Parathyroid adenoma (tissue), 2 donors: ENCODE results near the gene CLIC3.
A peak's percentile ranks its signal among the peaks of the same experiment; 100 is the strongest.
"Not testable (repeated sequence)": the region's sequence is repeated elsewhere in the genome, so short reads cannot be mapped to it uniquely, and the experiment has no call there.

Experiments
- H2AFZ ChIP-seq: fragments of 300-600 bp; sonication (generic); one replicate; pipeline ENCODE4 v1.7.0; 2017; ENCODE audit warnings: antibody characterized with exemption, mild to moderate bottlenecking
- H3K27ac ChIP-seq: fragments of 300-600 bp; sonication (generic); one replicate; pipeline ENCODE4 v1.7.0; 2017
- H3K27me3 ChIP-seq: fragments of 300-600 bp; sonication (generic); one replicate; pipeline ENCODE4 v1.7.0; 2017; ENCODE audit warnings: low read length; ENCODE audit not compliant: control insufficient read depth, insufficient read depth
- H3K36me3 ChIP-seq: fragments of 300-600 bp; sonication (generic); one replicate; pipeline ENCODE4 v1.7.0; 2017; ENCODE audit warnings: low read length; ENCODE audit not compliant: control insufficient read depth, insufficient read depth
- H3K4me1 ChIP-seq: fragments of 300-600 bp; sonication (generic); one replicate; pipeline ENCODE4 v1.7.0; 2017; ENCODE audit warnings: control low read depth
- H3K4me2 ChIP-seq: fragments of 300-600 bp; sonication (generic); one replicate; pipeline ENCODE4 v1.7.0; 2017; ENCODE audit warnings: low read length
- H3K4me3 ChIP-seq: fragments of 300-600 bp; sonication (generic); one replicate; pipeline ENCODE4 v1.7.0; 2017; ENCODE audit warnings: low read depth, low read length
- H3K79me2 ChIP-seq: fragments of 300-600 bp; sonication (generic); one replicate; pipeline ENCODE4 v1.7.0; 2017; ENCODE audit warnings: control low read depth
- H3K9ac ChIP-seq: fragments of 300-600 bp; sonication (generic); one replicate; pipeline ENCODE4 v1.7.0; 2017; ENCODE audit warnings: mild to moderate bottlenecking
- H3K9me3 ChIP-seq: fragments of 300-600 bp; sonication (generic); one replicate; pipeline ENCODE4 v1.7.0; 2017; ENCODE audit warnings: low read length; ENCODE audit not compliant: control insufficient read depth
- CTCF ChIP-seq: fragments of 300-600 bp; sonication (generic); IDR thresholded peaks from one replicate; pipeline ENCODE4 v1.7.0; 2017; ENCODE audit warnings: antibody characterized with exemption, mild to moderate bottlenecking
- donor health status: primary hyperparathyroidism.

Gene CLIC3

DNA sequence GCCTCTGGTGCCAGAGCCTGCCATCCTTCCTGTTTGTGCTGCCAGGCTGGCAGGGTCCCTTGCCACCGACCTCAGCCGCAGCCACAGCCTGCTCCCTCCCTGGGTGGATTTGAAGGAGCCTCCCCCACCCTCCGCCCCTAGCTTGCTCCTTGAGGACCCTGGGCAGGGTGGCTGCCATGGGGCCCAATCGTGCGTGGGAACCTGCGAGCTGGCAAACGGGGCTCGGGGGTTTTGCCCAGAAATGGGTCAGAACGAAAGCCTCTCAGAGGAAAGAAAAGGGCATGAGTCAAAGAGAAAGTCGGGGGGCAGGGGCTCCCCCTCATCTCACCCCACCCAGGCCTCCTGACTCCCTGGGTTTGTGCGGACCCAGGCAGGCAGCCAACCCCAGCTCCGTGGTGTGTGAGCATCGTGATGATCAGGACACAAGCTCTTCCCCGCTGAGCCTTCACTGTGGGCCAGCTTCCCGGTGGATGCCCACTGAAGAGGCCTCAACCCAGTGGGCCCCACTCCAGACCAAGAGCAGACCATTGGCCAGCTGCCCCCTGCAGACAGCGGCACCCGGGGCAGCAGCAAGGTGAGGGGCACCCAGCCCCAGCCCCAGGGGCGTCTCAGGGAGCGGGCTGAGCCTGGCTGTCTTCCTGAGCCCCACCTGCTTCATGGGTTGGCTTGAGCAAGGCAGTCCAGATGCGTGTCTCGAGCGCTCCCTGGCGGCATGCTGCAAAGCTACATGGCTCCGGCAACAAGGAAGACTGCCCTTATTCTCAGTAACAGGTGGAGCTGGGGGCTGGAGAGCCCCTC lies 38.5 kb upstream of the CLIC3 start:
- peak; percentile 80 for TF ChIP-seq CTCF
- no peaks in the 10 kb centered on the region for H3K27me3 ChIP-seq
- H3K9ac ChIP-seq: no peak overlapping the region
- H3K4me2 ChIP-seq: no peak overlapping the region
- H3K36me3 ChIP-seq: no peaks in the 10 kb centered on the region
- no peak overlapping the region for H3K27ac ChIP-seq
- H3K9me3 ChIP-seq: no peaks in the 10 kb centered on the region
- H3K4me1 ChIP-seq: no peaks in the 10 kb centered on the region
- H3K79me2 ChIP-seq: no peaks in the 10 kb centered on the region
- H3K4me3 ChIP-seq: no peak overlapping the region
- H2AFZ ChIP-seq: no peak overlapping the region

DNA sequence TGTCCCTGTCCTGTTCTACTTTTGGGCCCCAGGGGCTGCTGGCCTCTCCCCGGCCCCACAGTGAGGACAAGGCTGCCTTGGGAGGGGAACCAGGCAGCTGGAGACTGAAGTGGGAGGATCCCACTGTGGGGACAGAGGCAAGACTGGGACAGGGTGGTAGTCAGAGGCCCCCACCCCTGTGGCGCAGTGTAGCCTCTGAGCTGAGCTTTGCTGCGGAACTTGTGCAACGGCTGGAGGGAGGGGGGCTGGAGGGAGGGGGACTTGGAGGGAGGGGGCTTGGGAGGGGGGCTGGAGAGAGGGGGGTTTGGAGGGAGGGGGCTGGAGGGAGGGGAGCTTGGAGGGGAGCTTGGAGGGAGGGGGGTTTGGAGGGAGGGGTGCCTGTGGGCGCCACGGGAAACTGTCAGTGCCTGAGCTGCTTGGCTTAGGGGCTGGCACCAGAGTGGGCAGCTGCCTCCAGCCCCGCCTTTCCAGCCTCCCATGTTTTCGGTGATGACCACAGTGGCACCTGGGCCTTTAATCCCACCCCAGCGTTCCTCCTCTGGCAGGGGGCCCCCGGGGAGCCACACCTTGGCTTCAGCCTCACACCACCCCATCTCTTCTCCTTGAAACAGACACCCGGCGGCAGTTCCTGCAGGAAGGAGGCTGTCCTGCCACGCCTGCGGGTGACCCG lies 37.8 kb upstream of the CLIC3 start:
- Histone ChIP-seq H3K27ac (no peak overlapping the region), H3K27me3 (no peaks in the 10 kb centered on the region), H3K36me3 (no peaks in the 10 kb centered on the region), H3K79me2 (no peaks in the 10 kb centered on the region), H3K4me3 (no peak overlapping the region), H2AFZ (no peak overlapping the region), H3K4me1 (peaks cover 1% of the 10 kb centered on the region), H3K9me3 (no peaks in the 10 kb centered on the region), H3K4me2 (no peak overlapping the region), H3K9ac (no peak overlapping the region)
- TF ChIP-seq CTCF: no peak

GRCh38 chr9:137033481-137033880 lies 37.1 kb upstream of the CLIC3 start:
- H3K4me3 ChIP-seq, H3K9me3 ChIP-seq, H3K36me3 ChIP-seq, H2AFZ ChIP-seq, H3K27me3 ChIP-seq, H3K27ac ChIP-seq, H3K9ac ChIP-seq, H3K4me1 ChIP-seq, H3K4me2 ChIP-seq, H3K79me2 ChIP-seq: not testable (repeated sequence)

DNA sequence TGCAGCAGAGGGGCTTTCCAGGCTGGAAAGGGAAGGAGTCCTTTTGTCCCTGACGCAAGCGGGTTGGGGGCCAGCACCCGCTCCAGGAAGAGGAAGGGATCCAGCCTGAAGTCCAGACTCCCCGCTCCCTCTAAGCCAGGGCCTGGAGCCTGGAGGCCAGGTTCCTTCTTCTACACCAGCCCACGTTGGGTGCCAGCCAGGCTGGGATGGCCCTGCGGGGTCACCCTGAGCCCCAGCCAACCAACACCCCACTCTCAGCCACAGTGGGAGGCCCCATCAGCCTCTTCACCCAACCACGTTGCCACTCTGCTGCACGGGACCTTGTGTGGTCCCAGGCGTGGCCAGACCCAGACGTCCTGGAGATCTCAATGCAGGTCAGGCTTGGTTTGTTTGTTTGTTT lies 36.5 kb upstream of the CLIC3 start:
- H3K27ac ChIP-seq: no peak overlapping the region

More for the DNA sequence above, 36.5 kb upstream of the CLIC3 start:
- Histone ChIP-seq H3K36me3 (no peaks in the 10 kb centered on the region), H3K9ac (no peak overlapping the region), H3K4me3 (no peak overlapping the region), H3K79me2 (no peaks in the 10 kb centered on the region), H3K27me3 (no peaks in the 10 kb centered on the region), H3K4me1 (peaks cover 3% of the 10 kb centered on the region), H3K9me3 (no peaks in the 10 kb centered on the region), H2AFZ (no peak overlapping the region), H3K4me2 (no peak overlapping the region)
- no peak for TF ChIP-seq CTCF
